ENCODE results near the gene RASAL2. TPM values are rescaled to one million over a fixed set of nuclear protein-coding genes. Genes with fewer than 3 reads are reported as not detected.
A peak's percentile ranks its signal among the peaks of the same experiment; 100 is the strongest.

RASAL2 gene
- total RNA-seq, 1 experiment from 2014 or later = 25.7 TPM

GRCh38 chr1:178512566-178513277 lies 418.8 kb downstream of the RASAL2 start, which contains the start of gene TEX35:
Gene TEX35, plus strand, starts transcription at chr1:178513109. Its CDS starts 80 bp downstream, at chr1:178513189.
- Histone ChIP-seq H3K36me3 (replicated peaks; ENCODE audit: control insufficient read depth, insufficient read depth, low read length) (no peaks in the 10 kb centered on the region), H3K4me3 (ENCODE audit: insufficient read depth, low read depth, low read length) (no peak within 1 kb of the TSS), H3K27me3 (ENCODE audit: control insufficient read depth, insufficient read depth, low read length) (no peaks in the 10 kb centered on the region)
- DNase-seq = no peak

GRCh38 chr1:178513278-178513983 lies 419.5 kb downstream of the RASAL2 start:
- Histone ChIP-seq H3K36me3 (replicated peaks; ENCODE audit: control insufficient read depth, insufficient read depth, low read length) (no peaks in the 10 kb centered on the region), H3K4me3 (ENCODE audit: insufficient read depth, low read depth, low read length) (no peak overlapping the region), H3K27me3 (ENCODE audit: control insufficient read depth, insufficient read depth, low read length) (no peaks in the 10 kb centered on the region)
- no peak for DNase-seq

- no peak for DNase-seq
- no peaks in the 10 kb centered on the region for H3K36me3 ChIP-seq (replicated peaks; ENCODE audit: control insufficient read depth, insufficient read depth, low read length)
- H3K4me3 ChIP-seq (ENCODE audit: insufficient read depth, low read depth, low read length) = no peak overlapping the region
- H3K27me3 ChIP-seq (ENCODE audit: control insufficient read depth, insufficient read depth, low read length) = no peaks in the 10 kb centered on the region
Observed at GRCh38 chr1:178516110-178516509, 422.2 kb downstream of the RASAL2 start.

GRCh38 chr1:178518894-178519293 lies 425.0 kb downstream of the RASAL2 start:
- Histone ChIP-seq H3K4me3 (ENCODE audit: insufficient read depth, low read depth, low read length) (no peak overlapping the region), H3K27me3 (ENCODE audit: control insufficient read depth, insufficient read depth, low read length) (no peaks in the 10 kb centered on the region), H3K36me3 (replicated peaks; ENCODE audit: control insufficient read depth, insufficient read depth, low read length) (no peaks in the 10 kb centered on the region)
- no peak for DNase-seq

- Histone ChIP-seq H3K4me3 (ENCODE audit: insufficient read depth, low read depth, low read length) (no peak overlapping the region), H3K27me3 (ENCODE audit: control insufficient read depth, insufficient read depth, low read length) (no peaks in the 10 kb centered on the region), H3K36me3 (replicated peaks; ENCODE audit: control insufficient read depth, insufficient read depth, low read length) (no peaks in the 10 kb centered on the region)
- no peak for DNase-seq
Observed at GRCh38 chr1:178520803-178521202, 426.9 kb downstream of the RASAL2 start.

- Histone ChIP-seq H3K4me3 (ENCODE audit: insufficient read depth, low read depth, low read length) (no peak overlapping the region), H3K27me3 (ENCODE audit: control insufficient read depth, insufficient read depth, low read length) (no peaks in the 10 kb centered on the region), H3K36me3 (replicated peaks; ENCODE audit: control insufficient read depth, insufficient read depth, low read length) (no peaks in the 10 kb centered on the region)
- no peak for DNase-seq
Observed at GRCh38 chr1:178521241-178521640, 427.3 kb downstream of the RASAL2 start.

- no peak for DNase-seq
- Histone ChIP-seq H3K36me3 (replicated peaks; ENCODE audit: control insufficient read depth, insufficient read depth, low read length) (no peaks in the 10 kb centered on the region), H3K27me3 (ENCODE audit: control insufficient read depth, insufficient read depth, low read length) (no peaks in the 10 kb centered on the region), H3K4me3 (ENCODE audit: insufficient read depth, low read depth, low read length) (no peak overlapping the region)
Observed at GRCh38 chr1:178527117-178527516, 433.2 kb downstream of the RASAL2 start.

- no peak overlapping the region for H3K4me3 ChIP-seq (ENCODE audit: insufficient read depth, low read depth, low read length)
- no peaks in the 10 kb centered on the region for H3K27me3 ChIP-seq (ENCODE audit: control insufficient read depth, insufficient read depth, low read length)
- no peak for DNase-seq
- H3K36me3 ChIP-seq (replicated peaks; ENCODE audit: control insufficient read depth, insufficient read depth, low read length) = no peaks in the 10 kb centered on the region
Observed at GRCh38 chr1:178528228-178528952, 434.5 kb downstream of the RASAL2 start.

- H3K36me3 ChIP-seq (replicated peaks; ENCODE audit: control insufficient read depth, insufficient read depth, low read length) = no peaks in the 10 kb centered on the region
- H3K27me3 ChIP-seq (ENCODE audit: control insufficient read depth, insufficient read depth, low read length) = no peaks in the 10 kb centered on the region
- no peak overlapping the region for H3K4me3 ChIP-seq (ENCODE audit: insufficient read depth, low read depth, low read length)
- no peak for DNase-seq
Observed at GRCh38 chr1:178528953-178529335, 435.0 kb downstream of the RASAL2 start.

GRCh38 chr1:178529364-178530036 lies 435.6 kb downstream of the RASAL2 start:
- peak; percentile 74 for DNase-seq
- Histone ChIP-seq H3K36me3 (replicated peaks; ENCODE audit: control insufficient read depth, insufficient read depth, low read length) (no peaks in the 10 kb centered on the region), H3K27me3 (ENCODE audit: control insufficient read depth, insufficient read depth, low read length) (no peaks in the 10 kb centered on the region), H3K4me3 (ENCODE audit: insufficient read depth, low read depth, low read length) (no peak overlapping the region)

- Histone ChIP-seq H3K27me3 (ENCODE audit: control insufficient read depth, insufficient read depth, low read length) (no peaks in the 10 kb centered on the region), H3K36me3 (replicated peaks; ENCODE audit: control insufficient read depth, insufficient read depth, low read length) (no peaks in the 10 kb centered on the region), H3K4me3 (ENCODE audit: insufficient read depth, low read depth, low read length) (no peak overlapping the region)
- DNase-seq = no peak
Observed at GRCh38 chr1:178530037-178530402, 436.1 kb downstream of the RASAL2 start.

- H3K27me3 ChIP-seq (ENCODE audit: control insufficient read depth, insufficient read depth, low read length) = no peaks in the 10 kb centered on the region
- no peaks in the 10 kb centered on the region for H3K36me3 ChIP-seq (replicated peaks; ENCODE audit: control insufficient read depth, insufficient read depth, low read length)
- no peak for DNase-seq
- H3K4me3 ChIP-seq (ENCODE audit: insufficient read depth, low read depth, low read length) = no peak overlapping the region
Observed at GRCh38 chr1:178530502-178530901, 436.6 kb downstream of the RASAL2 start.

- Histone ChIP-seq H3K27me3 (ENCODE audit: control insufficient read depth, insufficient read depth, low read length) (no peaks in the 10 kb centered on the region), H3K4me3 (ENCODE audit: insufficient read depth, low read depth, low read length) (no peak overlapping the region), H3K36me3 (replicated peaks; ENCODE audit: control insufficient read depth, insufficient read depth, low read length) (no peaks in the 10 kb centered on the region)
- DNase-seq = peak; percentile 31
Observed at GRCh38 chr1:178531887-178532286, 438.0 kb downstream of the RASAL2 start.

GRCh38 chr1:178532392-178532791 lies 438.5 kb downstream of the RASAL2 start:
- peak; percentile 92 for DNase-seq
- Histone ChIP-seq H3K36me3 (replicated peaks; ENCODE audit: control insufficient read depth, insufficient read depth, low read length) (no peaks in the 10 kb centered on the region), H3K27me3 (ENCODE audit: control insufficient read depth, insufficient read depth, low read length) (no peaks in the 10 kb centered on the region), H3K4me3 (ENCODE audit: insufficient read depth, low read depth, low read length) (no peak overlapping the region)

Measured in H7 (cell line).